ENCODE results near the gene MED26. TPM values are rescaled to one million over a fixed set of nuclear protein-coding genes. Genes with fewer than 3 reads are reported as not detected.
A peak's percentile ranks its signal among the peaks of the same experiment; 100 is the strongest.

MED26 gene
- total and polyA plus RNA-seq, 5 donors from 2014 or later, result 2.9 to 62.5 (median 3.9) TPM

DNA sequence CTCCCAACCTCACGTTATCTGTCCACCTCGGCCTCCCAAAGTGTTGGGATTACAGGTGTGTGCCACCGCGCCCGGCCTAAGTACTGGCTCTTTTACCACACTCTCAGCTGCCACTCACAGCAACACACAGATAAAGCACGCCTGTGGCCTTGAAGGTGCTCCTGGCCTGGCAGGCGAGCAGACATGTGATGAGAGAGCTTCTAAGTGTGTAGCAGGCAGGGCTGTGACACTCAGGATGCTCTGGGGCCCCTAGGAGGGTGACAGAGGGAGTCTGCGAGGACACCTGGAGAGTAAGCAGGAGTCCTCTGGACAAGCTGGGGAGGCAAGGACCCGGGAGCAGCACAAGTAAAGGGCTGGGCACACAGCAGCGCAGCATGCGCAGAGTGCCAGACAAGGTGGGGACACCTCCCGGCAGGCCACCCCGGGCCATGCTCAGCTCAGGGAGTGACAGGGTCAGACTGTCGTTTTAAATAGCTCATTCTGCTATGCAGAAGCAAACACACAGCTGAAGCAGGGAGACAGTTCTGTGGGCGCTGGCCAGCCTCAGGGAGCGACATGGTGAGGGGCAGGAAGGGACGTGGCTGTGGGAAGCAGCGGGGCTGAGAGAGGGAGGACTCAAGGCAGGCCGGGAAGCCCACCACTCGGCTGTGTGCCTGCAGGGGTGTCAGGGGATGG, 26.5 kb downstream of the MED26 start:
- no peak for DNase-seq
- no peaks in the 10 kb centered on the region for H3K9me3 ChIP-seq (ENCODE audit: control insufficient read depth in 2 of 2, low read length in 2 of 2)
- no peak overlapping the region for H3K4me3 ChIP-seq (ENCODE audit: low read depth, low read length)
- Mint-ChIP-seq H3K9me3 (no peaks in the 10 kb centered on the region), H3K36me3 (no peaks in the 10 kb centered on the region), H3K4me1 (peaks cover 0 to 66% (median 34%) of the 10 kb centered on the region in 4 donors), H3K27ac (peak overlapping the region in 1 of 3 donors; percentile 47), H3K27me3 (no peaks in the 10 kb centered on the region), H3K4me3 (no peak overlapping the region)
- ATAC-seq (ENCODE audit: low read depth in 2 of 2), result no peak
- H3K27ac ChIP-seq (ENCODE audit: insufficient read depth, low read length, poor library complexity, severe bottlenecking), result no peak overlapping the region
- no peaks in the 10 kb centered on the region for H3K27me3 ChIP-seq (ENCODE audit: control insufficient read depth, insufficient read depth, low read length)
- no peaks in the 10 kb centered on the region for H3K4me1 ChIP-seq (ENCODE audit: control insufficient read depth, insufficient read depth, low read length, poor library complexity, severe bottlenecking)
- H3K36me3 ChIP-seq (ENCODE audit: control insufficient read depth, insufficient read depth, low read length), result no peaks in the 10 kb centered on the region

DNA sequence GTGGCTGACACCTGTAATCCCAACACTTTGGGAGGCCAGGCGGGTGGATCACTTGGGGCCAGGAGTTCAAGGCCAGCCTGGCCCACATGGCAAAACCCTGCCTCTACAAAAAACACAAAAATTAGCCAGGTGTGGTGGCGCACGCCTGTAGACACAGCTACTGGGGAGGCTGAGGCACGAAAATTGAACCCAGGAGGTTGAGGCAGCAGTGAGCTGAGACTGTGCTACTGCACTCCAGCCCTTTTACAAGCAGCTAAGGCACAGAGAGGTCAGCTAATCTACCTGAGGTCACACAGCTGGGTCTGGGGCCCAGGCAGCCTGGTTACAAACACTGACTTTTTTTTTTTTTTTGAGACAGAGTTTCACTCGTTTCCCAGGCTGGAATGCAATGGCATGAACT, 27.2 kb downstream of the MED26 start:
- no peak overlapping the region for H3K4me3 ChIP-seq (ENCODE audit: low read depth, low read length)
- no peaks in the 10 kb centered on the region for H3K36me3 ChIP-seq (ENCODE audit: control insufficient read depth, insufficient read depth, low read length)
- no peaks in the 10 kb centered on the region for H3K27me3 ChIP-seq (ENCODE audit: control insufficient read depth, insufficient read depth, low read length)
- Mint-ChIP-seq H3K4me1 (peaks cover 1 to 71% (median 39%) of the 10 kb centered on the region in 4 donors), H3K9me3 (no peaks in the 10 kb centered on the region), H3K4me3 (no peak overlapping the region), H3K27ac (peak overlapping the region; percentile 35 to 62 (median 43)), H3K27me3 (no peaks in the 10 kb centered on the region), H3K36me3 (no peaks in the 10 kb centered on the region)
- H3K27ac ChIP-seq (ENCODE audit: insufficient read depth, low read length, poor library complexity, severe bottlenecking), result no peak overlapping the region
- no peak for DNase-seq
- ATAC-seq (ENCODE audit: low read depth in 2 of 2), result no peak
- H3K9me3 ChIP-seq (ENCODE audit: control insufficient read depth in 2 of 2, low read length in 2 of 2), result no peaks in the 10 kb centered on the region
- peaks cover under 1% of the 10 kb centered on the region for H3K4me1 ChIP-seq (ENCODE audit: control insufficient read depth, insufficient read depth, low read length, poor library complexity, severe bottlenecking)

DNA sequence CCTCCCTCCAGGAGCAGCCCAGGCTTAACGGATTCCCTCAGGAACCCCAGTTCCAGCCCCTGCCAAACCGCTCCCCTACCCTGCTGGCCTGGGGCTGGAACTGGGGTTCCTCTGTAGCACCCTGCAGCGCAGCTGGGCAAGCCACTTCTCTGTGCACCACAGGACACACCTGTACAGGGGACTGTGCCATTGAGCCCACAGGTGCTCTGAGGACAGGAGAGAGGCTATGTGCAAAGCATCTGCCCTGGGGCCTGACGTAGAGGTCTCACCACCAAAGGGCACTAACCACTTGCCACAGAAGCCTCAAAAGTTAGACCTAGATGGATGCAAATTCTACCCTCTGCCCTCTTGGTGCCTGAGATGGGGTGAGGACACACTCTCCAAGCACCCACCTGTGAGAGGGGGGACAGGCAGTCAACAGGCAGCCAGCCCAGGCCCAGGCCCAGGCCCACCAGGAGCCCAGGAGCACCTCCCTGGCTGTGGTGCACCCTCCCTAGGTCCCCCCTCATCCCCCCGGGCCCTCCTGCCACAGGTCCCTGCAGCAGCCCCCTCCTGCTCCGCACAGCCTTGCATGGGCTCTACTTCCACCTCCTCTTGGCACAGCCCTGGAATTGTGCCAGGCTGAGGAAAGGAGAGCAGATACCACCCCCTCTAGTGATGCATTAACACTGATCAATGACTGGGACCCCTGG, 28.2 kb downstream of the MED26 start:
- Histone ChIP-seq H3K4me1 (ENCODE audit: control insufficient read depth, insufficient read depth, low read length, poor library complexity, severe bottlenecking) (peaks cover 11% of the 10 kb centered on the region), H3K27ac (ENCODE audit: insufficient read depth, low read length, poor library complexity, severe bottlenecking) (no peak overlapping the region), H3K27me3 (ENCODE audit: control insufficient read depth, insufficient read depth, low read length) (no peaks in the 10 kb centered on the region), H3K9me3 (ENCODE audit: control insufficient read depth in 2 of 2, low read length in 2 of 2) (no peaks in the 10 kb centered on the region), H3K36me3 (ENCODE audit: control insufficient read depth, insufficient read depth, low read length) (no peaks in the 10 kb centered on the region), H3K4me3 (ENCODE audit: low read depth, low read length) (no peak overlapping the region)
- peaks cover 8 to 71% (median 43%) of the 10 kb centered on the region in 4 donors for H3K4me1 Mint-ChIP-seq
- H3K9me3 Mint-ChIP-seq, result no peaks in the 10 kb centered on the region
- H3K27me3 Mint-ChIP-seq, result no peaks in the 10 kb centered on the region
- H3K4me3 Mint-ChIP-seq, result no peak overlapping the region
- DNase-seq (no peak), ATAC-seq (ENCODE audit: low read depth in 2 of 2) (no peak)
- peak overlapping the region in 1 of 3 donors; percentile 35 for H3K27ac Mint-ChIP-seq
- no peaks in the 10 kb centered on the region for H3K36me3 Mint-ChIP-seq

DNA sequence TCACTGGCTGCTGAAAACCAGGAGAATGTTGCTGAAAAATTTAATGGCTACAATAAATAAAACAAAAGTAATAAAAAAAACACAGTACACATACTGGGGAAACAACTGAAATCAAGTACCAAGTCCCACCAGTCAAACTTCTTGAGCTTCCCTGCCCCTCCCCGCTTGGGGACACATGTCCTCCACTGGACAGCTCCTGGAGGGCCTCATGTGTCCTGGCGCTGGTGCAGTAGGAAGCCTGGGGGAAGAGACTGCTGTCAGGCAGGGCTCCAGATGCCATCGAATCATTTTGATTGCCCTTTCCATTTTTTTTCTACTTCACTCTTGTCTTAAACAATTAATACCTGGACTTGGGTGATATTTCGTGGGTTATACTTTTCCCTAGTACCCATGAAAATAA, 29.2 kb downstream of the MED26 start:
- Mint-ChIP-seq H3K4me3 (peak overlapping the region in 1 of 4 donors; percentile 24), H3K36me3 (no peaks in the 10 kb centered on the region), H3K27ac (peak overlapping the region in 2 of 3 donors; percentile 55 to 76), H3K27me3 (no peaks in the 10 kb centered on the region), H3K9me3 (no peaks in the 10 kb centered on the region), H3K4me1 (peaks cover 17 to 75% (median 49%) of the 10 kb centered on the region in 4 donors)
- peaks cover 21% of the 10 kb centered on the region for H3K4me1 ChIP-seq (ENCODE audit: control insufficient read depth, insufficient read depth, low read length, poor library complexity, severe bottlenecking)
- DNase-seq (no peak), ATAC-seq (ENCODE audit: low read depth in 2 of 2) (no peak)
- no peak overlapping the region for H3K27ac ChIP-seq (ENCODE audit: insufficient read depth, low read length, poor library complexity, severe bottlenecking)
- no peaks in the 10 kb centered on the region for H3K36me3 ChIP-seq (ENCODE audit: control insufficient read depth, insufficient read depth, low read length)
- no peaks in the 10 kb centered on the region for H3K9me3 ChIP-seq (ENCODE audit: control insufficient read depth in 2 of 2, low read length in 2 of 2)
- H3K27me3 ChIP-seq (ENCODE audit: control insufficient read depth, insufficient read depth, low read length), result no peaks in the 10 kb centered on the region
- no peak overlapping the region for H3K4me3 ChIP-seq (ENCODE audit: low read depth, low read length)

DNA sequence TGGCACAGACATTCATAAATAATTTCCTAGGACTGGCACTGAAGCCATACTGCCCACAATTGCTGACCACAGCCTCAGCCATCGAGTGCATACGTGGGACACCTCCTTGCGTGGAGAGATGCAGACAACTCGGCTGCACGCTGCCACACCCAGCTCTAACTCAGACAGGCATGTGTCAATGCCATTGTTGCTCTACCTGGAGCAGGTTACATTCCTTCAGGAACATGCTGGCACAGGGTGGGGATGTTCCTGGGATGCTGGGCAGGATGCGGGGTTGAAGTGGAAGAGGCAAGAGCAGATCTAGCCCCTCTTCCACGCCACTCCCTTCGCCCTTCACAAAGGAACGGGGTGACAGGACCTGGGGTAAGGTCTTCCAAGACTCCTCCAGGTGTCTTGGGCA, 31.6 kb downstream of the MED26 start:
- H3K9me3 ChIP-seq (ENCODE audit: control insufficient read depth in 2 of 2, low read length in 2 of 2), result no peaks in the 10 kb centered on the region
- H3K4me1 ChIP-seq (ENCODE audit: control insufficient read depth, insufficient read depth, low read length, poor library complexity, severe bottlenecking), result peaks cover 45% of the 10 kb centered on the region
- H3K4me1 Mint-ChIP-seq, result peaks cover 24 to 84% (median 55%) of the 10 kb centered on the region in 4 donors
- H3K9me3 Mint-ChIP-seq, result peaks cover 0 to 2% (median 0%) of the 10 kb centered on the region in 7 donors
- no peaks in the 10 kb centered on the region for H3K27me3 Mint-ChIP-seq
- ATAC-seq (ENCODE audit: low read depth in 2 of 2), result no peak
- H3K36me3 Mint-ChIP-seq, result no peaks in the 10 kb centered on the region
- no peak overlapping the region for H3K4me3 ChIP-seq (ENCODE audit: low read depth, low read length)
- H3K27me3 ChIP-seq (ENCODE audit: control insufficient read depth, insufficient read depth, low read length), result no peaks in the 10 kb centered on the region
- H3K27ac ChIP-seq (ENCODE audit: insufficient read depth, low read length, poor library complexity, severe bottlenecking), result no peak overlapping the region
- no peak for DNase-seq
- H3K36me3 ChIP-seq (ENCODE audit: control insufficient read depth, insufficient read depth, low read length), result no peaks in the 10 kb centered on the region
- no peak overlapping the region for H3K4me3 Mint-ChIP-seq
- H3K27ac Mint-ChIP-seq, result peak overlapping the region in 1 of 3 donors; percentile 89

DNA sequence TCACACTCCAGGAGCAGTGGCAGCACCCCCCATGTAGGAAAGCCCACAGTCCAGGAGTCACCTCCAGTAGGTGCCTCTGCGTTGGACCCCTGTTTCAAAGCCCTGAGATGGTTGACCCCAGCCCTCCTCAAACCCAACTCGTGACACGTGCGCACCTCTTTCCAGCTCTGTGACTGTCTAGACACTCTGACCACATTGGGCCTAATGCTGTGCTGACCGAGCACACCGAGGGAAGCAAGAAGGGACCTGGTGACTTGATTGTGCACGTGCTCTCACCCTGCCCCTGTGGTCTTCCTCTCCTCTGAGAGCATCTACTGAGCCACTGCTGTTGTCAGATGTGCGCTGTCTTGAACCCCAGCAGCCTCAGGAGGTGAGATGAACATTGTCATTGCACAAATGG, 32.9 kb downstream of the MED26 start:
- no peaks in the 10 kb centered on the region for H3K27me3 Mint-ChIP-seq
- H3K27ac Mint-ChIP-seq, result peak overlapping the region; percentile 89 to 97 (median 95)
- no peaks in the 10 kb centered on the region for H3K27me3 ChIP-seq (ENCODE audit: control insufficient read depth, insufficient read depth, low read length)
- H3K27ac ChIP-seq (ENCODE audit: insufficient read depth, low read length, poor library complexity, severe bottlenecking), result peak overlapping the region; percentile 83
- H3K9me3 ChIP-seq (ENCODE audit: control insufficient read depth in 2 of 2, low read length in 2 of 2), result no peaks in the 10 kb centered on the region
- no peaks in the 10 kb centered on the region for H3K36me3 Mint-ChIP-seq
- H3K36me3 ChIP-seq (ENCODE audit: control insufficient read depth, insufficient read depth, low read length), result no peaks in the 10 kb centered on the region
- peaks cover 28 to 84% (median 59%) of the 10 kb centered on the region in 4 donors for H3K4me1 Mint-ChIP-seq
- peaks cover 47% of the 10 kb centered on the region for H3K4me1 ChIP-seq (ENCODE audit: control insufficient read depth, insufficient read depth, low read length, poor library complexity, severe bottlenecking)
- ATAC-seq (ENCODE audit: low read depth in 2 of 2) (no peak), DNase-seq (no peak)
- peak overlapping the region; percentile 48 for H3K4me3 ChIP-seq (ENCODE audit: low read depth, low read length)
- peaks cover 0 to 2% (median 0%) of the 10 kb centered on the region in 7 donors for H3K9me3 Mint-ChIP-seq
- peak overlapping the region; percentile 76 to 87 (median 82) for H3K4me3 Mint-ChIP-seq

DNA sequence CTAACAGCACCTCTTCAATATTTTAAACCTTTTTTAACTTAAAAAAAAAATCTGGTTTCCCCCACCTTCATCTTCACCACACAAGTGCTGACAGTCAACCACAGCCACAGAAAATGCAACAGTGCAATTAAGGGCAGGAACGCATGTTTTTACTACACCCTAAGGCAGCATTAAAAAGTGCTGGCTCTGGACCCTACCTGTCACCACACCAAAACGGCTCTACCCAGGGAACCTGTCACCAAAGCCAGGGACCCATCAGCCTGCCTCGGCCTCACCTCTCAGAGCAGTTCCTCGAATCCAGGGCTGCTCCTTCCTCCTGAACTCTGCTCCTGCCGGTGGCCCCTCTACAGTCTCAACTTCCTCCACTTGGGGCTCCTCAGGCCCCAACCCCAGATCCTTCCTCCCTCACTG, 33.3 kb downstream of the MED26 start:
- H3K4me1 ChIP-seq (ENCODE audit: control insufficient read depth, insufficient read depth, low read length, poor library complexity, severe bottlenecking), result peaks cover 47% of the 10 kb centered on the region
- H3K9me3 Mint-ChIP-seq, result peaks cover 0 to 2% (median 0%) of the 10 kb centered on the region in 7 donors
- DNase-seq (peak in 2 of 3 donors; percentile 70 to 72), ATAC-seq (ENCODE audit: low read depth in 2 of 2) (peak; percentile 63 to 71)
- H3K36me3 ChIP-seq (ENCODE audit: control insufficient read depth, insufficient read depth, low read length), result no peaks in the 10 kb centered on the region
- H3K36me3 Mint-ChIP-seq, result no peaks in the 10 kb centered on the region
- no peaks in the 10 kb centered on the region for H3K27me3 ChIP-seq (ENCODE audit: control insufficient read depth, insufficient read depth, low read length)
- H3K4me3 Mint-ChIP-seq, result peak overlapping the region; percentile 76 to 87 (median 82)
- H3K9me3 ChIP-seq (ENCODE audit: control insufficient read depth in 2 of 2, low read length in 2 of 2), result no peaks in the 10 kb centered on the region
- H3K4me1 Mint-ChIP-seq, result peaks cover 28 to 87% (median 62%) of the 10 kb centered on the region in 4 donors
- peak overlapping the region; percentile 48 for H3K4me3 ChIP-seq (ENCODE audit: low read depth, low read length)
- H3K27me3 Mint-ChIP-seq, result no peaks in the 10 kb centered on the region
- peak overlapping the region; percentile 89 to 97 (median 95) for H3K27ac Mint-ChIP-seq
- peak overlapping the region; percentile 83 for H3K27ac ChIP-seq (ENCODE audit: insufficient read depth, low read length, poor library complexity, severe bottlenecking)
